Measurements from ENCODE around the gene SPATA4. TPM values are rescaled to one million over a fixed set of nuclear protein-coding genes. Genes with fewer than 3 reads are reported as not detected.
"Not testable (repeated sequence)": the region's sequence is repeated elsewhere in the genome, so short reads cannot be mapped to it uniquely, and the experiment has no call there.

The SPATA4 gene
- total RNA-seq, 4 donors from 2014 or later: 0.21 to 0.44 TPM; not detected in 2

GRCh38 chr4:176222149-176222548 lies 26.8 kb upstream of the SPATA4 start:
- no peak for DNase-seq (ENCODE audit: low spot score in 2 of 2)
- Histone ChIP-seq H3K4me3 (no peak overlapping the region), H3K27me3 (no peaks in the 10 kb centered on the region), H3K4me1 (no peaks in the 10 kb centered on the region), H3K36me3 (no peaks in the 10 kb centered on the region), H3K9me3 (no peaks in the 10 kb centered on the region), H3K27ac (no peak overlapping the region)
- 74 to 75% methylated on average over 5 of the region's 5 CpGs for WGBS, 2 donors
- TF ChIP-seq CTCF (IDR thresholded peaks at IDR 0.05) (no peak), EP300 (IDR thresholded peaks at IDR 0.05) (no peak), POLR2A (IDR thresholded peaks at IDR 0.05) (no peak)

GRCh38 chr4:176217510-176217909 lies 22.1 kb upstream of the SPATA4 start:
- TF ChIP-seq EP300 (IDR thresholded peaks at IDR 0.05): no peak
- no peak for TF ChIP-seq CTCF (IDR thresholded peaks at IDR 0.05)
- no peak for TF ChIP-seq POLR2A (IDR thresholded peaks at IDR 0.05)
- H3K4me1 ChIP-seq: no peaks in the 10 kb centered on the region
- H3K36me3 ChIP-seq: no peaks in the 10 kb centered on the region
- H3K27me3 ChIP-seq: no peaks in the 10 kb centered on the region
- no peak overlapping the region for H3K27ac ChIP-seq
- H3K9me3 ChIP-seq: no peaks in the 10 kb centered on the region
- no peak for DNase-seq (ENCODE audit: low spot score in 2 of 2)
- H3K4me3 ChIP-seq: no peak overlapping the region
- WGBS, 2 donors: 59 to 68% methylated on average over 2 of the region's 2 CpGs

GRCh38 chr4:176212351-176212750 lies 17.0 kb upstream of the SPATA4 start:
- WGBS, 2 donors: 87 to 92% methylated on average over 3 of the region's 3 CpGs
- not testable (repeated sequence) for H3K4me3 ChIP-seq; H3K36me3 ChIP-seq; DNase-seq (ENCODE audit: low spot score in 2 of 2); H3K9me3 ChIP-seq; H3K27me3 ChIP-seq; H3K4me1 ChIP-seq; H3K27ac ChIP-seq

- Histone ChIP-seq H3K36me3 (no peaks in the 10 kb centered on the region), H3K4me3 (no peak overlapping the region), H3K27me3 (no peaks in the 10 kb centered on the region), H3K9me3 (no peaks in the 10 kb centered on the region), H3K27ac (no peak overlapping the region), H3K4me1 (no peaks in the 10 kb centered on the region)
- WGBS, 2 donors: 82% methylated on average over 7 of the region's 7 CpGs
- no peak for TF ChIP-seq POLR2A (IDR thresholded peaks at IDR 0.05)
- no peak for TF ChIP-seq CTCF (IDR thresholded peaks at IDR 0.05)
- TF ChIP-seq EP300 (IDR thresholded peaks at IDR 0.05): no peak
- no peak for DNase-seq (ENCODE audit: low spot score in 2 of 2)
Observed at GRCh38 chr4:176210579-176211296, 15.4 kb upstream of the SPATA4 start.

- Histone ChIP-seq H3K36me3 (no peaks in the 10 kb centered on the region), H3K4me1 (no peaks in the 10 kb centered on the region), H3K4me3 (no peak overlapping the region), H3K9me3 (no peaks in the 10 kb centered on the region), H3K27me3 (no peaks in the 10 kb centered on the region), H3K27ac (no peak overlapping the region)
- no peak for DNase-seq (ENCODE audit: low spot score in 2 of 2)
- no peak for TF ChIP-seq CTCF (IDR thresholded peaks at IDR 0.05)
- TF ChIP-seq POLR2A (IDR thresholded peaks at IDR 0.05): no peak
- TF ChIP-seq EP300 (IDR thresholded peaks at IDR 0.05): no peak
- 75 to 80% methylated on average over 3 of the region's 3 CpGs for WGBS, 2 donors
Observed at GRCh38 chr4:176210101-176210500, 14.7 kb upstream of the SPATA4 start.

Data from tibial nerve (tissue), 4 donors.